IMR-90 (cell line): Measurements from ENCODE around the gene RAB11FIP3.

Experiments used
- BHLHE40 ChIP-seq: fragments of 150-350 bp; IDR thresholded peaks from 2 replicates; pipeline ENCODE4 v1.6.1; 2016; ENCODE audit warnings: mild to moderate bottlenecking, low read depth, low read length
- CHD1 ChIP-seq: IDR thresholded peaks from 2 replicates; pipeline ENCODE4 v1.6.1; 2012; ENCODE audit warnings: low read depth, low read length, improper control_type of control experiment
- MXI1 ChIP-seq: IDR thresholded peaks from 2 replicates; pipeline ENCODE4 v1.6.1; 2012; ENCODE audit warnings: low read depth, mild to moderate bottlenecking, low read length, moderate library complexity, borderline replicate concordance
- POLR2A ChIP-seq: IDR thresholded peaks from 2 replicates; pipeline ENCODE4 v1.6.1; 2012; ENCODE audit warnings: mild to moderate bottlenecking, low read depth, low read length
- RAD21 ChIP-seq: IDR thresholded peaks from 2 replicates; pipeline ENCODE4 v1.6.1; 2012; ENCODE audit warnings: low read length, improper control_type of control experiment
- RCOR1 ChIP-seq: IDR thresholded peaks from 2 replicates; pipeline ENCODE4 v1.6.1; 2012; ENCODE audit warnings: mild to moderate bottlenecking, low read length, improper control_type of control experiment; ENCODE audit not compliant: insufficient replicate concordance
- RFX5 ChIP-seq: IDR thresholded peaks from 2 replicates; pipeline ENCODE4 v1.8.0; 2012; ENCODE audit warnings: low read depth, mild to moderate bottlenecking, low read length, moderate library complexity
- TF ChIP-seq, protein P1 (sequence below): conservative IDR thresholded peaks from 2 replicates; pipeline ENCODE4 v1.5.1; 2012; ENCODE audit warnings: mild to moderate bottlenecking, low read depth, low read length, improper control_type of control experiment
- TF ChIP-seq, protein P2 (sequence below): fragments of 150-350 bp; IDR thresholded peaks from 2 replicates; pipeline ENCODE4 v1.6.1; 2017; ENCODE audit warnings: mild to moderate bottlenecking, antibody characterized with exemption, low read length, low read depth

DNA sequence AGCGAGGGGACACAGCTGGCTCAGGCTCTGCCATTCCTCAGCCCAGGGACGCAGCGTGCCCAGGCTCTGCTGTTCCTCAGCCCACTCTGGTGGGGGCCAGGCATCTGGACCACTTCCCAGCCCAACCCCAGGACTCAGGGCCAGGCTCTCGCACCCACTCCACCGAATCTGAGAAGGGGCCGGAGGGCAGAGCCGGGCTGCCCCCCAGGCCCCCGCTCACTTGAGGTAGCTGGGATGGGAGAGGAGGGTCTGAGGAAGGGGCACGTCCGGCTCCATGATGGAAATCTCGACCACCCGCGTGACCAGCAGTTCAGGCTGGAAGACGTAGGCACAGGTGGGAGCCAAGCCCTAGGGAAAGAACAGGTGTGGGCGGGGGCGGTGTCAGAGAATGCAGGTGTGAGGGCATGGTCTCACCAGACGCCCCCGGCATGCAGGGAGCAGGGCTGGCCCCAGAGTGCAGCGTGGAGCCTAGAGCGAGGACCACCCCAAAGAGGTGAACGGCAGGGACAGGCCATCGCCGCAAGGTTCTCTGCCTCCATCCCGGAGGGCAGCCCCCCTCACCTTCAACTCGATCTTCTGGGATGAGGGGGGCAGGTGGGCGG, 48.5 kb upstream of the RAB11FIP3 start:
- TF ChIP-seq, protein P1, sequence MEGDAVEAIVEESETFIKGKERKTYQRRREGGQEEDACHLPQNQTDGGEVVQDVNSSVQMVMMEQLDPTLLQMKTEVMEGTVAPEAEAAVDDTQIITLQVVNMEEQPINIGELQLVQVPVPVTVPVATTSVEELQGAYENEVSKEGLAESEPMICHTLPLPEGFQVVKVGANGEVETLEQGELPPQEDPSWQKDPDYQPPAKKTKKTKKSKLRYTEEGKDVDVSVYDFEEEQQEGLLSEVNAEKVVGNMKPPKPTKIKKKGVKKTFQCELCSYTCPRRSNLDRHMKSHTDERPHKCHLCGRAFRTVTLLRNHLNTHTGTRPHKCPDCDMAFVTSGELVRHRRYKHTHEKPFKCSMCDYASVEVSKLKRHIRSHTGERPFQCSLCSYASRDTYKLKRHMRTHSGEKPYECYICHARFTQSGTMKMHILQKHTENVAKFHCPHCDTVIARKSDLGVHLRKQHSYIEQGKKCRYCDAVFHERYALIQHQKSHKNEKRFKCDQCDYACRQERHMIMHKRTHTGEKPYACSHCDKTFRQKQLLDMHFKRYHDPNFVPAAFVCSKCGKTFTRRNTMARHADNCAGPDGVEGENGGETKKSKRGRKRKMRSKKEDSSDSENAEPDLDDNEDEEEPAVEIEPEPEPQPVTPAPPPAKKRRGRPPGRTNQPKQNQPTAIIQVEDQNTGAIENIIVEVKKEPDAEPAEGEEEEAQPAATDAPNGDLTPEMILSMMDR: no peak
- no peak for TF ChIP-seq RAD21
- TF ChIP-seq RCOR1: no peak
- no peak for TF ChIP-seq CHD1
- TF ChIP-seq POLR2A: no peak
- no peak for TF ChIP-seq RFX5
- TF ChIP-seq BHLHE40: no peak
- TF ChIP-seq, protein P2, sequence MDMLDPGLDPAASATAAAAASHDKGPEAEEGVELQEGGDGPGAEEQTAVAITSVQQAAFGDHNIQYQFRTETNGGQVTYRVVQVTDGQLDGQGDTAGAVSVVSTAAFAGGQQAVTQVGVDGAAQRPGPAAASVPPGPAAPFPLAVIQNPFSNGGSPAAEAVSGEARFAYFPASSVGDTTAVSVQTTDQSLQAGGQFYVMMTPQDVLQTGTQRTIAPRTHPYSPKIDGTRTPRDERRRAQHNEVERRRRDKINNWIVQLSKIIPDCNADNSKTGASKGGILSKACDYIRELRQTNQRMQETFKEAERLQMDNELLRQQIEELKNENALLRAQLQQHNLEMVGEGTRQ: no peak
- TF ChIP-seq MXI1: no peak
